ENCODE results near the gene COL6A3. TPM values are rescaled to one million over a fixed set of nuclear protein-coding genes. Genes with fewer than 3 reads are reported as not detected.

The COL6A3 gene
- polyA plus RNA-seq, 2 of the 4 experiments (the other 2 are of a cell fraction), result 0.10 to 0.28 TPM

DNA sequence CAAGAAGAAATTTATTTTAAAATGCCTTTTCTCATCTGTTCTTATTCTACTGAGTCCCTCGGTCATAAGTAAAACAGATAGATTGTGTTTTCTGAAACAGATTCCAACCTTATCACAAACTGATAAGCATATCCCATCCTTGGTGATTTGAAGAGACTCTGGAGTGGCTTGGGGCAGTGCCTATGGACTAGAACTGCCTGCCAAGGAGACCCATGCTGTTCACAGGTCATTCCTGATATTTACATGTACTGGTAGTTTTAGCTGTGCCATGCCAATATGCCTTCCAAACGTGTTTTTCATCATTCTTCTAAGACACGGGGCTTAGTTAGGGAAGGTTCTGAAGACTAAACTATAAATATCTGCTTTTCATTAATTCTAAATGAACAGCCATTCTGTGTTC lies 11.4 kb upstream of the COL6A3 start:
- H3K4me2 ChIP-seq, result no peak overlapping the region
- H3K9me3 ChIP-seq, result no peaks in the 10 kb centered on the region
- TF ChIP-seq JUN (IDR thresholded peaks at IDR 0.05), result no peak
- TF ChIP-seq HOXA7 (CRISPR knock-in tag; IDR thresholded peaks at IDR 0.05), result no peak
- no peak for TF ChIP-seq SREBF2 (IDR thresholded peaks at IDR 0.05)
- TF ChIP-seq HEYL (CRISPR knock-in tag; IDR thresholded peaks at IDR 0.05), result no peak
- TF ChIP-seq, protein P1, sequence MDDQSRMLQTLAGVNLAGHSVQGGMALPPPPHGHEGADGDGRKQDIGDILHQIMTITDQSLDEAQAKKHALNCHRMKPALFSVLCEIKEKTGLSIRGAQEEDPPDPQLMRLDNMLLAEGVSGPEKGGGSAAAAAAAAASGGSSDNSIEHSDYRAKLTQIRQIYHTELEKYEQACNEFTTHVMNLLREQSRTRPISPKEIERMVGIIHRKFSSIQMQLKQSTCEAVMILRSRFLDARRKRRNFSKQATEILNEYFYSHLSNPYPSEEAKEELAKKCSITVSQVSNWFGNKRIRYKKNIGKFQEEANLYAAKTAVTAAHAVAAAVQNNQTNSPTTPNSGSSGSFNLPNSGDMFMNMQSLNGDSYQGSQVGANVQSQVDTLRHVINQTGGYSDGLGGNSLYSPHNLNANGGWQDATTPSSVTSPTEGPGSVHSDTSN (IDR thresholded peaks at IDR 0.05), result no peak
- no peak for TF ChIP-seq CBX2 (IDR thresholded peaks at IDR 0.05; ENCODE audit: borderline replicate concordance, low read depth)
- TF ChIP-seq MYC (IDR thresholded peaks at IDR 0.05; ENCODE audit: borderline replicate concordance, low read length), result no peak
- no peak for TF ChIP-seq SMC3 (IDR thresholded peaks at IDR 0.05)
- TF ChIP-seq EP300 (IDR thresholded peaks at IDR 0.05), result no peak
- no peak for TF ChIP-seq GATA3 (IDR thresholded peaks at IDR 0.05; ENCODE audit: borderline replicate concordance)
- H3K27ac ChIP-seq, result no peak overlapping the region
- ATAC-seq (no peak), FAIRE-seq (no peak), DNase-seq (ENCODE audit: low read depth in 1 of 2, low spot score in 1 of 2) (no peak)
- H3K4me3 ChIP-seq, result no peak overlapping the region
- CTCF ChIA-PET, result no interaction called here
- WGBS (ENCODE audit: missing lambda C conversion rate), result 53% methylated on average over 3 of the region's 3 CpGs
- POLR2A ChIA-PET, result no interaction called here
- peaks cover 9% of the 10 kb centered on the region for H3K4me1 ChIP-seq

DNA sequence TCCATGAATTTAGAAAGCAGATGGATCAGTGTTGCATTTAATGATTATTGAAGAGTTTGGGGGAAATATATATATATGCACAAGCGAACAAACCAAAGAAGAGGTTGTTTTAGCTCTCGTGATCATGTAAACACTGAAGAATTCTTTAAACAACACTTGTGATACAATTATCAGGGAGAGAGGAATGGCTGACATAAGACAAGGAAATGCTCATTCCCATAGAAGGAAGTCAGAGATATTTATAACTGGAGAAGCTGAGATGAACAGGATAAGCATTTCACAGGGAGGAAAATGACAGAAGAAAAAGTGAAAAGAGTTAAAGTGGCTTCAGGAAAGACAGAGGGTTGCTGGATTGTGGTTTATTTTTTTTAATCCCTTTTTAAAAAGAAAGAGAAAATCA lies 10.6 kb upstream of the COL6A3 start:
- H3K4me3 ChIP-seq, result no peak overlapping the region
- no peak for FAIRE-seq
- H3K4me2 ChIP-seq, result no peak overlapping the region
- H3K27ac ChIP-seq, result no peak overlapping the region
- H3K9me3 ChIP-seq, result no peaks in the 10 kb centered on the region
- no peak for TF ChIP-seq ZFP36 (IDR thresholded peaks at IDR 0.05; ENCODE audit: borderline replicate concordance, partially characterized antibody)
- no peak for TF ChIP-seq HOXB5 (CRISPR knock-in tag; IDR thresholded peaks at IDR 0.05)
- TF ChIP-seq, protein P2, sequence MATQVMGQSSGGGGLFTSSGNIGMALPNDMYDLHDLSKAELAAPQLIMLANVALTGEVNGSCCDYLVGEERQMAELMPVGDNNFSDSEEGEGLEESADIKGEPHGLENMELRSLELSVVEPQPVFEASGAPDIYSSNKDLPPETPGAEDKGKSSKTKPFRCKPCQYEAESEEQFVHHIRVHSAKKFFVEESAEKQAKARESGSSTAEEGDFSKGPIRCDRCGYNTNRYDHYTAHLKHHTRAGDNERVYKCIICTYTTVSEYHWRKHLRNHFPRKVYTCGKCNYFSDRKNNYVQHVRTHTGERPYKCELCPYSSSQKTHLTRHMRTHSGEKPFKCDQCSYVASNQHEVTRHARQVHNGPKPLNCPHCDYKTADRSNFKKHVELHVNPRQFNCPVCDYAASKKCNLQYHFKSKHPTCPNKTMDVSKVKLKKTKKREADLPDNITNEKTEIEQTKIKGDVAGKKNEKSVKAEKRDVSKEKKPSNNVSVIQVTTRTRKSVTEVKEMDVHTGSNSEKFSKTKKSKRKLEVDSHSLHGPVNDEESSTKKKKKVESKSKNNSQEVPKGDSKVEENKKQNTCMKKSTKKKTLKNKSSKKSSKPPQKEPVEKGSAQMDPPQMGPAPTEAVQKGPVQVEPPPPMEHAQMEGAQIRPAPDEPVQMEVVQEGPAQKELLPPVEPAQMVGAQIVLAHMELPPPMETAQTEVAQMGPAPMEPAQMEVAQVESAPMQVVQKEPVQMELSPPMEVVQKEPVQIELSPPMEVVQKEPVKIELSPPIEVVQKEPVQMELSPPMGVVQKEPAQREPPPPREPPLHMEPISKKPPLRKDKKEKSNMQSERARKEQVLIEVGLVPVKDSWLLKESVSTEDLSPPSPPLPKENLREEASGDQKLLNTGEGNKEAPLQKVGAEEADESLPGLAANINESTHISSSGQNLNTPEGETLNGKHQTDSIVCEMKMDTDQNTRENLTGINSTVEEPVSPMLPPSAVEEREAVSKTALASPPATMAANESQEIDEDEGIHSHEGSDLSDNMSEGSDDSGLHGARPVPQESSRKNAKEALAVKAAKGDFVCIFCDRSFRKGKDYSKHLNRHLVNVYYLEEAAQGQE (IDR thresholded peaks at IDR 0.05), result no peak
- WGBS (ENCODE audit: missing lambda C conversion rate), result 84% methylated on average over 2 of the region's 2 CpGs
- ChIA-PET CTCF (interaction anchor here (0.8 to 5.8 kb wide), 3 partner anchors 14 to 147 kb away, joined by 3 to 72 read pairs (median 4); no protein-coding TSS in a partner anchor), POLR2A (no interaction called here)
- DNase-seq (ENCODE audit: low read depth in 1 of 2, low spot score in 1 of 2), result no peak
- ATAC-seq, result no peak
- H3K4me1 ChIP-seq, result peaks cover 9% of the 10 kb centered on the region

DNA sequence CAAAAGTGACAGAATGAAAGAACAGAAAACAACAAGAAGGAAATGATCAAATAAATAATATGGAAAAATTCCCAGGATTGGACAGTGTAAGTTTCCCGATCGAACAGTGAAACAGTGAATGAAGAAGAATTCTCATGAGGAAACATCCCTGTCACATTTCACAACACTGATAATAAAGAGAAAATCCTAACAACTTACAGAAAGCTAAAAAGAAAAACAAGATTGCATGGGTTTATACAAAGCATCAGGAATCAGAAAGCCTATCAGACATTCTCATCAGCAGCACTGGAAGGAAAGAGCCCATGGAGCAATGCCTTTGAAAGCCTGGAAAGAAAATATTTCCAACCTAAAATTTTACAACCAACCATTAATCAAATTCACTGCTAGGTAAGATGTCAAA lies 9.9 kb upstream of the COL6A3 start:
- no peak overlapping the region for H3K27ac ChIP-seq
- peaks cover 9% of the 10 kb centered on the region for H3K4me1 ChIP-seq
- H3K4me3 ChIP-seq, result no peak overlapping the region
- 93% methylated on average over 2 of the region's 2 CpGs for WGBS (ENCODE audit: missing lambda C conversion rate)
- H3K4me2 ChIP-seq, result no peak overlapping the region
- no peak for DNase-seq (ENCODE audit: low read depth in 1 of 2, low spot score in 1 of 2)
- no peaks in the 10 kb centered on the region for H3K9me3 ChIP-seq
- TF ChIP-seq FOXS1 (CRISPR knock-in tag; IDR thresholded peaks at IDR 0.05), result no peak
- TF ChIP-seq, protein P3, sequence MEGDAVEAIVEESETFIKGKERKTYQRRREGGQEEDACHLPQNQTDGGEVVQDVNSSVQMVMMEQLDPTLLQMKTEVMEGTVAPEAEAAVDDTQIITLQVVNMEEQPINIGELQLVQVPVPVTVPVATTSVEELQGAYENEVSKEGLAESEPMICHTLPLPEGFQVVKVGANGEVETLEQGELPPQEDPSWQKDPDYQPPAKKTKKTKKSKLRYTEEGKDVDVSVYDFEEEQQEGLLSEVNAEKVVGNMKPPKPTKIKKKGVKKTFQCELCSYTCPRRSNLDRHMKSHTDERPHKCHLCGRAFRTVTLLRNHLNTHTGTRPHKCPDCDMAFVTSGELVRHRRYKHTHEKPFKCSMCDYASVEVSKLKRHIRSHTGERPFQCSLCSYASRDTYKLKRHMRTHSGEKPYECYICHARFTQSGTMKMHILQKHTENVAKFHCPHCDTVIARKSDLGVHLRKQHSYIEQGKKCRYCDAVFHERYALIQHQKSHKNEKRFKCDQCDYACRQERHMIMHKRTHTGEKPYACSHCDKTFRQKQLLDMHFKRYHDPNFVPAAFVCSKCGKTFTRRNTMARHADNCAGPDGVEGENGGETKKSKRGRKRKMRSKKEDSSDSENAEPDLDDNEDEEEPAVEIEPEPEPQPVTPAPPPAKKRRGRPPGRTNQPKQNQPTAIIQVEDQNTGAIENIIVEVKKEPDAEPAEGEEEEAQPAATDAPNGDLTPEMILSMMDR (IDR thresholded peaks at IDR 0.05), result no peak
- ChIA-PET POLR2A (no interaction called here), CTCF (interaction anchor here (5.8 to 6.7 kb wide), 2 partner anchors 89 to 148 kb away, joined by 42 to 72 read pairs; no protein-coding TSS in a partner anchor)
- no peak for FAIRE-seq
- no peak for ATAC-seq
